HG02981 (cell line): ENCODE results near the gene ANKS1A.

Source experiments
- ATAC-seq: cut with Tn5 transposase; IDR thresholded peaks from one replicate; pipeline ENCODE4 v1.9.1; 2021; ENCODE audit warnings: mild to moderate bottlenecking, moderate library complexity; ENCODE audit not compliant: unreplicated experiment

ANKS1A gene

GRCh38 chr6:35017411-35018181 lies 128.5 kb downstream of the ANKS1A start:
- no peak for ATAC-seq

GRCh38 chr6:35018182-35018519 lies 129.1 kb downstream of the ANKS1A start:
- no peak for ATAC-seq

GRCh38 chr6:35018746-35019145 lies 129.7 kb downstream of the ANKS1A start:
- ATAC-seq, result no peak

- no peak for ATAC-seq
These were observed 130.1 kb downstream of the ANKS1A start for GRCh38 chr6:35019171-35019570.

- ATAC-seq, result no peak
These were observed 130.8 kb downstream of the ANKS1A start for GRCh38 chr6:35019831-35020230.

DNA sequence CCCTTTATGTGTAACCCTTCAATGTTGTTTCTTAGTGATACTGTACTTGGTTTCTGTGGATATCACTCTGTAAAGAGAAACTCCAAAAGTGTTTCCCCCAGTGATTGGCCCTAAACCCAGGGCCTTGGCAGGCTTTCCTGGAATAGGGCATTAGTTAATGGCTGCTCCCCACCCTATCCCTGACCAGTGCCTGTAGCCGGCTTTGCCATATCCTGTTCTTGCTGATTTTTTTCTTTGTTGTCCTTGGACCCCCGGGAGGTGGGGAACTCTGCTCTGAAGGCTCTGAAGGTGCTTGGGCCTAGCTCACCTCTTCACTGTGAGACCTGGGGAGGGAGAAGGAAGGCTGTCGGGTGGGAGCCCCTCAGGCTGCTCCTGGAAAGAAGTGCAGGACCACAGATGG lies 131.9 kb downstream of the ANKS1A start:
- ATAC-seq, result no peak

DNA sequence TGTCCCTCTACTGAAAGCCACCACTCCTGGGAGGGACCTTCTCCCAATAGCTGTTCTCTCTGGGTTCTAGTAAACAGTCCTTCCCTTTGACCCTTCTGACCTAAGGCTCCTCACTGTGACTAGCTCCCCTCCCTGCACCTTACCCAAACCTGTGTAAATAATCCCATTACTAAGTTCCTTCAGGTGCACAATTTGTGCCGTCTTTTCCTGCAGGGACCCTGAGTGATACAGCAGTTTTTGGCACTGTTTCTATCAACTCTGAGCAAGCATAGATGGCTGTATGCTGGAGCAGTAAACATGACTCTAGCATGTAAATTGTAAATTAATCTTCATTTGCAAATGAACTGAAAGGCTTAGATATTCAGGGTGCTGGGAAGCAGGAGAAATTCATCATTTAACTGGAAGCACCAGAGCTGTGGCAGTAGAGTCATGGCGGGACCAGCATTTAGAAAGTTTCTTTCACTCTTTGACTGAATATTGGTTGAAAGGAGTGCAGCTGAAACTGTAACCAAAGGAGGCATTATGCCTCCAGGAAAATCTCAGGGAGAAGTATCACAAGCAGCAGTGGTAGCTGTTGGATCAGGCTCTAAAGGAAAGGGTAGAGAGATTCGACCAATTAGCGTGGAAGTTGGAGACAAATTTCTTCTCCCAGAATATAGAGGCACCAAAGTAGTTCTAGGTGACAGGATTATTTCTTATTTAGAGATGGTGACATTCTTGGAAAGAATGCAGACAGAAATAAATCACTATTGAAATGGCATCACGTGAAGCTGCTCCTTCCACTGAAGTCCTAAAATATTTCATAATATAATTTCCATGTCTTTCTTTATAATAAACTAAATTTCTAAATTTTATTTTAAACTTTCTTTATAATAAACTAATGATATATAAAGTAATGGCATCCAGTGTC lies 134.3 kb downstream of the ANKS1A start:
- ATAC-seq, result no peak

- no peak for ATAC-seq
These were observed 135.5 kb downstream of the ANKS1A start for GRCh38 chr6:35024551-35025054.

DNA sequence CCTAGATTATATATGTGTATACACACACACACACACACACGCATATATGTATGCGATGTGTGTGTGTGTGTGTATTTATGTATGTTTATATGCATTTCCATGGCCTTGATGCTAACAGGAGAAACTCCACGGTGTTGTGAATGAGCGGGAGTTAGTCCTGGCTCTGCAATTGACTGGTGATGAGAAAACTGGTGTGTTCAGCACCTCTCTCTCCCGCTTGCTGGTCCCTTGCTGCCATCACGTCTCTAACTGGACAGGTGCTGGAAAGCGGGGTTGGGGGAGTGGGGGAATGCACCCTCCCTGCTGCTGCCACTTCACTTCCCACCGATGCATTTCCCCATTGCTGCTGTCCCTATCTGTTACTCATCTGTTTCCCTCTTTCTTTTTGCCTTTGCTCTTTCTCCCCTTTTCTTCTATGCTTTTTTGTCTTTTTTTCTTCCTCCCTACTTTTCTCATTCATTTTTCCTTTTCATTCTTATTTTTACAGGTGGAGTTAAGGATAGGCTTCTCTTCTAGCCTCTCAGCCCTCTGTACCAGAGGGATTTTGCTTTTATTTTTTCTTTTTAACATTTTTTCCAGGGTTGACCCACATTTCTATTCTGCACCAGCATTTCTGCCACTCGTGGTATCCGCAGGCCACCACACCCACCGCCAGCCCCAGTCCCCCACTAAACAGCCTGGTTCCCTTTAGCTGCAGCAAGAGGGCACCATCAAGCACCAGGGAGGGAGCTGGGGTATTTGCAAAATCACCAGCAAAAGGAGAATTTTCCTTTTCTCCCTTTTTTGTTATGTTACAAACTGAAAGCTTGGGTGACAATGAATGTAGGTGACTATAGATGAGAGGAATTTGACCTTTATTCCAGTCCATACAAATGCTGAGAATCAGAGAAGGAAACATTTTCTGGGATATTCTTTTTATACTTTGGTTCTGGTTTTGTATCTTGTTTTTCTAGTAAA lies 136.5 kb downstream of the ANKS1A start:
- no peak for ATAC-seq

DNA sequence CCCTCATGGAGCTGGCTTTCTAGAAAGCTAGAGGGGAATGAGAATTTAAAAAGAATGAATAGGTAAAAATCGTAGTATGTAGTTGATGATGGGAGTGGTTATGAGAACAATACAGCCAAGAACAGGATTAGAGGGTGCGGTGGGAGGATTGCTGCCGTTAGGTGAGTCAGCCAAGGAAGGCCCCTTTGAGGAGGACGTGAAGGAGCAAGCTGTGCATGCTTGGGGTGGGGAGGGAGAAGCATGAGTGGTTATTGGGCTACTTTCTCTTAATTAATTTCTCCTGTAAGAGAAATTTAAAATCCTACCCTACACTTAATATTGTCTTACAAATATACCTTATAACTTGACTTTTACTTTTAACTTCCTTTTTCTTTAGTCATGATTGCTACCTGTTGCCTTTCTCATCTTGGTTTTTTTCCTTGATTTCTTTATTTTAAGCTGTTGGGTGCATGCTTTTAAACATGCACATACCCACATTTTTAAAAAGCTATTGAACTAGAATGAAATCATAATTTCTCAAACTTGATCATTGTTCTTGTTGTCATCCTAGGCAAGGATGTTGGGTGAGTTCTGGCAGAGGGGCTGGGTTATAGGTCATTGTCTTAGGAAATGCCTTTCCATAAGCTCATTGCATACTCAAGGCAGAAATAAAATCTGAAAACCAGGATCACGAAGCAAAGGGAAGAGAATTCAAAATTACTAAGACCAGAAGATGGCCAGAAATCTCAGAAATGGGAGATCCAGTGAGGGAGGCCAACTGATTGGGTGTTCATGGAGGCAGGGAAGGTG lies 137.6 kb downstream of the ANKS1A start:
- ATAC-seq, result no peak

GRCh38 chr6:35027807-35028206 lies 138.8 kb downstream of the ANKS1A start:
- no peak for ATAC-seq

DNA sequence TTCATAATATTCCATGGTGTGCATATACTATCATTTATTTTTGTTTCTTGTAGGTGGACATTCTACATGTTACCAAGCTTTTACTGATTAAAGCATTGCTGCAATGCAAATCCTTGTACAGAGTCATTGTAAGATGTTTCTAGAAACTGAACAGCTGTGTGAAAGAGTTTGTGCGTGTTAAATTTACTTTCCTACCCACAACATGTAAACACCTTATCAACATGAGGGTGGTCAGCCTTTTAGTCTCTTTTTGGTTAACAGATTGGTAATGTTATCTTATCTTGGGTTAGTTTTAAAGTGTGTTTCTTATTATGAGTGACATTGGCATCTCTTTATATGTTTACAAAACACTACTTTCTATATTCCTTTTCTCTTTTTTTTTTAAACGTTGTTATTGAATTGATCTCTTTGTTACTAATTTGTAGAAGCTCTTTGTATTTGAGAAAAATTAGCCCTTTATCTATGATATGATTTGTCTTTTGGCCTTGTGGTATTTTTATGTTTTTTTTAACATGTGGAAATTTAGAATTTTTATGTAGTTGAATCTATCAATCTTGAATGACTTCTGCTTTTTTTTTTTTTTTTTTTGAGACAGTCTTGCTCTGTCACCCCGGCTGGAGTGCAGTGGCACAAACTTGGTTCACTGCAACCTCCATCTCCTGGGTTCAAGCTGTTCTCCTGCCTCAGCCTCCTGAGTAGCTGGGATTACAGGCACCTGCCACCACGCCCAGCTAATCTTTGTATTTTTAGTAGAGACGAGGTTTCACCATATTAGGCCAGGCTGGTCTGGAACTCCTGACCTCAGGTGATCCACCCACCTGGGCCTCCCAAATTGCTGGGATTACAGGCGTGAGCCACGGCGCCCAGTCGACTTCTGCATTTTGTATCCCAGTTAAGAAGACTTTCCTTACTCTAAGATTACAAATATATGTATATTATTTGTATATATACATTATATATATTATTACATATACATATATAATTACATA lies 140.0 kb downstream of the ANKS1A start:
- ATAC-seq, result no peak

DNA sequence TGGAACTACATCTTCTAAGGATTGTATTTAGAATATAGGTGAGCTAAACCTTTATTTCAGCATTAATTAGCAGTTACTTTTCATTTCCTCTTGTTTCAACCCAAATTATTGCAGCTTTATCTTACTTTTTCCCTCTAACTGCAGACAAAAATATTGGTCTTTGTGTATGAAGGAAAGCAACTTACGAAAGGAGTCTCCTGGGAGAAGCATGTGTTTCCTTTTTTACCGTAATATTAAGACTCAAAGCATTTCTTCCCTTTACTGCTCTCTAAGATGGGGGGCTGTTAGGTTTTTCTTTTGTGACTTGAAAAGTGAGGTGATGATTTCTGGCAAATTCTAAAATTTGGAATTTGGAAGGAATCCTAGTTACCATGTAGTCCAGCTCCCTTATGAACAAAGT lies 141.0 kb downstream of the ANKS1A start:
- no peak for ATAC-seq

- ATAC-seq, result no peak
These were observed 142.8 kb downstream of the ANKS1A start for GRCh38 chr6:35031611-35032529.

GRCh38 chr6:35033683-35034082 lies 144.6 kb downstream of the ANKS1A start:
- ATAC-seq, result no peak

DNA sequence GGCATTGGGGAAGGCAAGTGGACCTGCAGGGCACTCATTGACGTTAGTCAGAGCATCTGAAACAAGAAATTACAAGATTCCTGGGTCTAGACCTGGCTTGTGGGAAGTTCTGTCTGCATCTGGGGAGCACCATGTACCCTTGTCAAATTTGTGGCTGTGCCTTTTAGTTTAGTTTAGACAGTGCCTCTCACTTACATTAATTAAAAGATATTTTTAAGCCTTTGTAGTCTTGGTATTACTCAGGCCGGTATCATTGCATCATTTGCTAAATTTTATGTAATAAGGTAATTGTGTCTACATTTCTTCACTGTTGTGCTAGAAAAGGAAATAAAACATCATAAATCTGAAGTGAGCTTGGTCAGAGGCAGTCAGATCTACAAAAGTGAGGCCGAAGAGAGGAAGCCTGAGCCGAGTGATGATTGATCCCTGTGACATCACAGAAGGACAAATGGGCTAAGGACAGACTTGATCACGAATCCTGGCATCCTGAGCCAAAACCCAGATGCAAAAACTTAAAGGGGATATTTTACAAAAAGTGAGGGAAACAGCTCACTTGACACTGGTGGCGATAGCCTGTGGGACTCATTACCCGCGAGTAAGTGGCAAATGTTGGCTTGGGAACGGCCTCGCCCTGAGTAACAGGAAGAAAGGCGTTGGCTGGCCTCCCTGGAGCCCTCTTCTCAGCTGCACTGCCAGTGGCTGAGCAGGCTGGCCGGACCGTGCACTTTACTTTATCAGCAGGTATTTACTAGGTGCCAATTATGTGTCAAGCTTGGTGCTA lies 145.5 kb downstream of the ANKS1A start:
- no peak for ATAC-seq

DNA sequence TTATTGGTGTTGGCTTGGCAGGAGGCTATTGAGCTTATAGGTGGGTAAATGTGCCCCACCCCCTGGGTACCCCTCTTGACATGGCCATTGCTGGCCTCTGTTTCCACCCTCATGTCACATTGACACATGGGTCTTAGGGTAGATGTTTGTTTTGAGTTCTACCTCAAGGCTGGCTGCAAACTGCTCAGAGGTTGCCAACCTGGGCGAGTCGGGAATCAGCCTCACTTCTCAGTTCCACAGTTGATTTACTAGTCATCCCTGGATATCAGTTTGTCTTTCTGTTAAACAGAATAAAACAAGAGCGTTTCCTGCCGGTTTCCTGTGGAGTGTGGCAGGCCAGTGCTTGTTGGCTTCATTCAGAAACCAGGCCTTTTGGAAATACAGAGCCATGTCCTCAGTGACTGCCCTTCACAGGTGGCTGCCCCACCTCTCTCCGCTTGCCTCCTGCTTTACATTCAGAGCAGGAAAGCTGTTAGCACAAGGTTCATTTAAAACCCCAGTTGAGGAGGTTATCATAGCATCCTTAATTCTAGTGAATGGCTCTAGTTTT lies 146.5 kb downstream of the ANKS1A start:
- no peak for ATAC-seq
